D721Med (cell line): Measurements from ENCODE around the gene FANCL.
"Not testable (repeated sequence)": the region's sequence is repeated elsewhere in the genome, so short reads cannot be mapped to it uniquely, and the experiment has no call there.

Experiments used
- DNase-seq: peaks from one replicate; pipeline ENCODE4 v3.0.0; 2011; ENCODE audit warnings: low spot score; ENCODE audit not compliant: insufficient read length
- FAIRE-seq: peaks from 2 replicates; lab custom pipeline; 2011; peaks lifted over from hg19 to GRCh38; lab: Jason Lieb, UNC
- TF ChIP-seq, protein P1 (sequence below): IDR thresholded peaks from 2 replicates; pipeline ENCODE4 v1.5.1; 2012; ENCODE audit warnings: mild to moderate bottlenecking, control low read depth; ENCODE audit not compliant: insufficient read depth; ENCODE audit errors: missing control alignments

The FANCL gene

DNA sequence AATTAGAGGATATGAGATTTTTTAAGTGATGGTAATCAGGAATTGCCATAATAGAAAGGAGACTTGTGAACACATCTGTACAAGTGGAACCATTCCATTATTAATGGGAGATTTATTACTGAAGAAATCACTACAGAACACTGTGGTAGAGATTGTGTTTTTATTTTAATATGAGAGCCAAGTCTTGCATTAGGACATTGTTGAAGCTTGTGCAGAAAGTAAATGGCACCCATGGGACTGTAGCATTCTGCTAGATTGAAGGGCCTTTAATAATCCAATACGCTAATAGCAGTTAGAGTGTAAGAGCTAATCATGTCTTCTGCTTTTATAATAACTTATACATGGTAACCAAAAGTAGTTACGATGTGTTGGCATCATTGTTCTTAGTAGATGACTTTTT lies 110.9 kb downstream of the FANCL start:
- FAIRE-seq (peak; percentile 41), DNase-seq (no peak)
- TF ChIP-seq, protein P1, sequence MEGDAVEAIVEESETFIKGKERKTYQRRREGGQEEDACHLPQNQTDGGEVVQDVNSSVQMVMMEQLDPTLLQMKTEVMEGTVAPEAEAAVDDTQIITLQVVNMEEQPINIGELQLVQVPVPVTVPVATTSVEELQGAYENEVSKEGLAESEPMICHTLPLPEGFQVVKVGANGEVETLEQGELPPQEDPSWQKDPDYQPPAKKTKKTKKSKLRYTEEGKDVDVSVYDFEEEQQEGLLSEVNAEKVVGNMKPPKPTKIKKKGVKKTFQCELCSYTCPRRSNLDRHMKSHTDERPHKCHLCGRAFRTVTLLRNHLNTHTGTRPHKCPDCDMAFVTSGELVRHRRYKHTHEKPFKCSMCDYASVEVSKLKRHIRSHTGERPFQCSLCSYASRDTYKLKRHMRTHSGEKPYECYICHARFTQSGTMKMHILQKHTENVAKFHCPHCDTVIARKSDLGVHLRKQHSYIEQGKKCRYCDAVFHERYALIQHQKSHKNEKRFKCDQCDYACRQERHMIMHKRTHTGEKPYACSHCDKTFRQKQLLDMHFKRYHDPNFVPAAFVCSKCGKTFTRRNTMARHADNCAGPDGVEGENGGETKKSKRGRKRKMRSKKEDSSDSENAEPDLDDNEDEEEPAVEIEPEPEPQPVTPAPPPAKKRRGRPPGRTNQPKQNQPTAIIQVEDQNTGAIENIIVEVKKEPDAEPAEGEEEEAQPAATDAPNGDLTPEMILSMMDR = no peak

DNA sequence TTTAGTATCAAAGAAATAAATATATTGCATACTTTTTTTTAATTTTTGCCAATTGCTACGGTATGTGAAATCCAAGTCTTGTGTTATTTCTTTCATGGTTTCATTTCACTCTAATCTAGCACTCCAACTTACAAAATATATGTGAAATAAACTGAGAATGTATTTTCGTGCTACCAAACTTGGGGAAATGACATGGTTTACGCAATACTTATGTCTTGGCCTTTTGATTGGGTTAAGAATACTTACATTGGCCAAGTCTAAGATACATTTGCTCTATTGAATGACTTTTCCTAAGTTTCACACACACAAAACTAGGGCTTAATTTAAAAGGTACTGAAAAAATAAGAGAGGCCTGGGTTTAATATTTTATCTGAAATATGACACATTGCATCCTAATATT lies 114.0 kb downstream of the FANCL start:
- FAIRE-seq (peak; percentile 68), DNase-seq (no peak)
- TF ChIP-seq, protein P1 = no peak

DNA sequence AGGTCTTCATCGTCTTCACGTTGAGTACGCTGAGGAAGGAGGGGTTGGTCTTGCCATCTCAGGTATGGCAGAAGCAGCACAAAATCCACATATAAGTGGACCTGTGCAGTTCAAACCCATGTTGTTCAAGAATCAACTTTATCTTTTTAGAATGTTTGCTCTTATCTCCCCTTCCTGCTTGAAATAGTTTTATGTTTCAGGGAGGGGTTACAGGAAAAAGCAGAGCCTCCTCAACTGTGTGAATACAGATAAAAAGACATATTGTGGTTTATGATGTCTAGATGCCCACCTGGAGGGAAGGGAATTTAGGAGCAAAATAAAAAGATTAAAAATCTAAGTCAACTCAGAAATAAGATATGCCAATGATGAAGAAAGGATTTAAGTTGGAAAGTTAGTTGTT lies 118.6 kb downstream of the FANCL start:
- TF ChIP-seq, protein P1 = no peak
- FAIRE-seq = no peak

DNA sequence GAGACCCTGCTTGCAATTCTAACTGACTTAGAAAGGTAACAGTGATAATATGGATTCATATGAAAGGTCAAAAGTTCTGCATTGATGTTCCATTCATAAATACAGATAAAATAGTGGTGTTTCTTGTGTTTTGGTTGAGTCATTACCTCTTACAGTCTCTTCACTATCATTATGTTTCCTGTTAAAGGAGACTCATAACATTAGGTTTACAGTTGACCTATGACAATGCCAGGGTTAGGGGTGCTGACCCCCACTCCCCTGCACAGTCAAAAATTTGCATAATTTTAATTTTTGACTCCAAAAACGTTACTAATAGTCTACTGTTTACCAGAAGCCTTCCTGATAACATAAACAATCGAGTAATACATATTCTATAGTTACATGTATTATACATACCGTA lies 119.1 kb downstream of the FANCL start:
- no peak for FAIRE-seq
- TF ChIP-seq, protein P1 = no peak
- DNase-seq = no peak

More for the DNA sequence above, 118.6 kb downstream of the FANCL start:
- no peak for DNase-seq

DNA sequence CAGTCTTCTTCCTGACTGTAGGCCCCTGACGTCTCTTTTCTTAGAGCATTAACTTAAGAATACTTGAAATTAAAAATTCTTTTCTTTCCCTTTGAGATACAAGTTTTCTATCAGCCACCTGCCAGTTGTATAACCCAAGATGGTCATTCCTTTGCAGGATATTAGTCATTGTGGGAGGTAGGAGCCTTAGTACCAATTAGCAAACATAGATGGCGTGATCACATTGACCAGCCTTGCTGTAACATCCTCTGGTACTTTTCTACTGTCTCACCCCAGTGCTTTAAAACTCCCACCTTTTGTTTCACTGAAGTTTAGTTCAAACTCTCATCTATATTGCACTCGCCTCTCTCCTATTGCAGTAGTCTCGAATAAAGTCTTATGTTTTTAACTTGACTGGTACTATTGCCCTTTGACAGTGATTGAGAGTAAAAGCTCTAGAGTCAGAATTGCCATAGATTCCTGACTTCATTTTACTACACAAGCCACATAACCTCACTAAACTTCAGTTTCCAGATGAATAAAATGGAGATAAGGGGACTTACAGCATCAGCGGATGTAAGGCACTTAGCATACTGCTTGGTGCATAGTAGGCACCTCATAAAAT lies 120.4 kb downstream of the FANCL start:
- FAIRE-seq (no peak), DNase-seq (no peak)
- TF ChIP-seq, protein P1 = no peak

DNA sequence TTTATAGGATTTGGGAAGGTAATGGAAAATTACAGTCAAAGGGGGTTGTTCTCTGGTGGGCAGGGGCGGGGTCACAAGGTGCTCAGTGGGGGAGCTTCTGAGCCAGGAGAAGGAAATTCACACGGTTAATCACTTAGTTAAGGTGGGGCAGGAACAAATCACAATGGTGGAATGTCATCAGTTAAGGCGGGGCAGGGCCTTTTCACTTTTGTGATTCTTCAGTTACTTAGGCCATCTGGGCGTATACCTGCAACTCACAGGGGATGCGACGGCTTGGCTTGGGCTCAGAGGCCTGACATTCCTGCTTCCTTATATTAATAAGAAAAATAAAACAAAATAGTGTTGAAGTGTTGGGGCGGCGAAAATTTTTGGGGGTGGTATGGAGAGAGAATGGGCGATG lies 127.6 kb downstream of the FANCL start:
- DNase-seq, FAIRE-seq: not testable (repeated sequence)

DNA sequence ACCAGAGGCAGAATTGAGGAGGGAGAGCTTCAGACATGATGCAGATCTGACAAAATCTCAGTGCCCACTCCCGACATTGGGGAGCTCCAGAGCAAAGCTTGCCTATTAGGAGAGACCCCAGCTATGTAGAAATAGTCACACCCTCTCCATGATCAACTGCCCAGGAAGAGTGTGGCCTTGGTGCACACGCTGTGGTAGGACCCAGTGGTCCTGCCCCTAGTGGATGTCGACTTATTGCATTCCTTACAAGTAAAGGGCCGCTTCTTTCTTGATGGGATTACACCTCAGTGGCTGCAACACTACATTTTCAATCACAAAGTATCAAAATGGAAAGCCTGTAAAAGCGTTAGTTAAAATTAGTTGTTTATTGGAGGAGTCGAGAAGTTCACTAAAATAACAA lies 130.4 kb downstream of the FANCL start:
- DNase-seq = no peak

More for the DNA sequence above, 130.4 kb downstream of the FANCL start:
- TF ChIP-seq, protein P1 = no peak
- no peak for FAIRE-seq
